ENCODE data around the gene TBL1X.

TBL1X gene

DNA sequence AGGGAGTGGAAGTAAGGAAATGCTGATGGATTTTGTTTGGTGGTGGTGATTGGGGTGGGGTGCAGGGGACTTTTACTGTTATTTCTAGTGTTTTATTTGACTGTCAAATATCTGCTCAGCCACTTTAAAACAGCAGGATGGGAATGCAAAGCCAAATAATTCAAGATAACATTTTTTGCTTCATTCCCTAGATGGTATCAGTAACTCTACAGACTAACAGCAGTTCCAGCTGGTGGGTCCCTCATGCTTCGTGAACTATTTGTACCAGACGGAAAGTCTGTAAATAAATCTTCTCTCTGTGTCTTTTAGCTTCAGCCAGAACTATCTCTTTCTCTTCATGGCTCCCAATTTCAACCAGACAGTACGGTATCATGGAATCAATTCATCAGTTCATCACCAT, 273.3 kb downstream of the TBL1X start:
- H3K4me3 ChIP-seq (ENCODE audit: low read depth, low read length), result no peak overlapping the region
- peak; percentile 9 for DNase-seq (ENCODE audit: low read depth)
- TF ChIP-seq, protein P1, sequence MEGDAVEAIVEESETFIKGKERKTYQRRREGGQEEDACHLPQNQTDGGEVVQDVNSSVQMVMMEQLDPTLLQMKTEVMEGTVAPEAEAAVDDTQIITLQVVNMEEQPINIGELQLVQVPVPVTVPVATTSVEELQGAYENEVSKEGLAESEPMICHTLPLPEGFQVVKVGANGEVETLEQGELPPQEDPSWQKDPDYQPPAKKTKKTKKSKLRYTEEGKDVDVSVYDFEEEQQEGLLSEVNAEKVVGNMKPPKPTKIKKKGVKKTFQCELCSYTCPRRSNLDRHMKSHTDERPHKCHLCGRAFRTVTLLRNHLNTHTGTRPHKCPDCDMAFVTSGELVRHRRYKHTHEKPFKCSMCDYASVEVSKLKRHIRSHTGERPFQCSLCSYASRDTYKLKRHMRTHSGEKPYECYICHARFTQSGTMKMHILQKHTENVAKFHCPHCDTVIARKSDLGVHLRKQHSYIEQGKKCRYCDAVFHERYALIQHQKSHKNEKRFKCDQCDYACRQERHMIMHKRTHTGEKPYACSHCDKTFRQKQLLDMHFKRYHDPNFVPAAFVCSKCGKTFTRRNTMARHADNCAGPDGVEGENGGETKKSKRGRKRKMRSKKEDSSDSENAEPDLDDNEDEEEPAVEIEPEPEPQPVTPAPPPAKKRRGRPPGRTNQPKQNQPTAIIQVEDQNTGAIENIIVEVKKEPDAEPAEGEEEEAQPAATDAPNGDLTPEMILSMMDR (conservative IDR thresholded peaks at IDR 0.05; ENCODE audit: low read depth, low read length), result no peak

DNA sequence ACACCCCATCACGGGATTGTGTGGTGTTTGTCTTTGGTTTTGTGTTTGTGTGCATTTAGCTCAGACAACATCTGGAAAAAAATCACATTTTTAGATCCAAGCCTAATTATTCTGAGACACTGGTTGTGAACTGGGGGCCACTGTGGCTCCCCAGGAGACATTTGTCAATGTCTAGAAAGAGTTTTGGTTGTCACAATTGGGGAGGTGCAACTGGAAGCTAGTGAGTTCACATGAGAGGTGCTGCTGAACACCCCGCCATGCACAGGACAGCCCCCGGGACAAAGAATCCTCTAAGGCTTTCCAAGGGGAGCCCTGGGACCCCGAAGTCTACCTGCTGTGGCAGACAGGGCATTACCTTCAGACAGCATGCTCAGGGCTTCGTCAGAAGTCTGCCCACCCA, 274.3 kb downstream of the TBL1X start:
- no peak overlapping the region for H3K4me3 ChIP-seq (ENCODE audit: low read depth, low read length)
- DNase-seq (ENCODE audit: low read depth), result no peak
- TF ChIP-seq, protein P1 (conservative IDR thresholded peaks at IDR 0.05; ENCODE audit: low read depth, low read length), result no peak

DNA sequence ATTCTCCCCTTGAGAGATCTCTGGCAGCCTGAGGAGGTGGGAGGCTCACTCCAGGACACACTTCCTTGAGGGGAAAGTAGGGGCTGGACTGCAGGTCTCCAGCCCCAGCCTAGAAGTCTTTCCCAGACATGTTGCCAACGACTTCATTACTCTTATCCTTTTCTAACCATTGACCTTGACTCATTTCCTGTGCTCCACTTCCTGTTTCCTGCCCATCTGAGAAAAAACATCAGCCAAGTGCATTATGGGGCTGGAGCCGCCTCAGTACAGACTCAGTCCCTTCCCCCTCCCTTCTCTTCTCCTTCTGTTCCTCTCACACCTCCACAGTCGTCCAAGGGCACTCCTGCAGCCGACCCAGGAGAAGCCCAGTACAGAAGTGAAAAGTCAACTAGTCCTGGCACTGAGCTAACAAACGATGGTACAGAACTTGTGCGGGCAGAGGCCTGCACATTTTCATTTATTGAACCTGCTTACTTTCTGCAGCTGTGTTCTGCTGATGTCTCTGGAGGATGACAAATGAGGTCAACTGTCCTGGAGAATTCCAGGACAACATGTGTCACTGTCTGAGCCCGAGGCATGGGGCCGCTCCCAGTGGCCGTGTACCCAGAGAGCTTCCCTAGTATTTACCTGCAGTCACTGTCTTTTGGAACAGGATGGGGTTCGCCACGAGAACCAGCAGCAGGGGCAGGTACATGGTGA, 280.7 kb downstream of the TBL1X start:
- no peak overlapping the region for H3K4me3 ChIP-seq (ENCODE audit: low read depth, low read length)
- DNase-seq (ENCODE audit: low read depth), result peak; percentile 20
- TF ChIP-seq, protein P1 (conservative IDR thresholded peaks at IDR 0.05; ENCODE audit: low read depth, low read length), result no peak

DNA sequence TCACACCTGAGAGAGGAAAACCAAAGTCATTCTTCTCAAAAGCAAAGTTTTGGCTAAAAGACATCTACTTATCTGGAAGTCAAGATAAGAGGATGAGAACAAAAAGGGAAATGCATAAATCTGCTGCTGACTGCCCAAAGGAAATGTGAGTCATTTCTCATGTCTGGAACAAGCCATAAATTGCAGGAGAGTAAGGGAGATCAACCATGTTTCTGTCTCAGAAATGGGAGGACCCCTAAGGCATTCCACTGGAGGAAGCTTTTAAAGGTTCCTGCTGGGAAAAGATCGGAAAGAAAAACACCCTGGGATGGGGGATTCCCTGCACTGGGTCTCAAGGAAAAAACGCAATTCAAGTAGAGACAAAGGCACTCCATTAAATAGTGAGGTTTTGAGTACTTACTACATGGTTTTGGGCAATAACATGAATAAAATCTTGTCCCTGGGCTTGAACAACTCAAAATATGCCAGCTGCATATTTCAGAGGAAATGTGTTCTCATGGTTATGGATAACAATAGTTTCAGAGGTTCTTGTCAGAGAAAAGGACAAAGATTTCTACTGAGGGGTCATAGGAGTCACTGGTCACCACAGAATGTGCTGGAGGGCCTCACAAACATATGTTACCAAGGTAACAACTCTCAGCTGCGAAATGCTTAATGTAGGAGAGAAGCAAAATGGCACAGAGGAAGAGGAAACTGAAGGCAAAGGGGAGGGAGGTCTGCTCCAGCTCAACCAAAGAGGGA, 281.5 kb downstream of the TBL1X start:
- DNase-seq (ENCODE audit: low read depth), result peak; percentile 69
- TF ChIP-seq, protein P1 (conservative IDR thresholded peaks at IDR 0.05; ENCODE audit: low read depth, low read length), result no peak
- no peak overlapping the region for H3K4me3 ChIP-seq (ENCODE audit: low read depth, low read length)

- TF ChIP-seq, protein P1 (conservative IDR thresholded peaks at IDR 0.05; ENCODE audit: low read depth, low read length), result no peak
- no peak overlapping the region for H3K4me3 ChIP-seq (ENCODE audit: low read depth, low read length)
- DNase-seq (ENCODE audit: low read depth), result no peak
Measured at GRCh38 chrX:9747644-9748043, 282.8 kb downstream of the TBL1X start.

DNA sequence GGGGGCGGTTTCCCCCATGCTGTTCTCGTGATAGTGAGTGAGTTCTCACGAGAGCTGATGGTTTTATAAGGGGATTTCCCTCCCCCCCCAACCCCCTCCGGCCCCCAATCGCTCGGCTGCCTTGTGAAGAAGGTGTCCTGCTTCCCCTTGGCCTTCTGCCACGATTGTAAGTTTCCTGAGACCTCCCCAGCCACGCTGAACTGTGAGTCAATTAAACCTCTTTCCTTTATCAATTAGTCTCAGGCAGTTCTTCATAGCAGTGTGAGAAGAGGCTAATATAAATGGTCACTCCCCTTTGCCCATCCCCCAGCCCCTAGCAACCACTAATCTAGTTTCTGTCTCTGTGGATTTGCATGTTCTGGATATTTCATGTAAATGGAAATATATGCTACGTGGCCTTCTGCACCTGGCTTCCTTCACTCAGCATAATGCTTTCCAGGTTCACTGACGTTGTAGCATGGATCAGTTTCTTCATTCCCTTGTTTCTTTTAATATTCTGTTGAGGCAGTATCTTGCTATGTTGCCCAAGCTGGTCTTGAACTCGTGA, 284.4 kb downstream of the TBL1X start:
- TF ChIP-seq, protein P1 (conservative IDR thresholded peaks at IDR 0.05; ENCODE audit: low read depth, low read length), result no peak
- DNase-seq (ENCODE audit: low read depth), result no peak

More for the DNA sequence above, 284.4 kb downstream of the TBL1X start:
- no peak overlapping the region for H3K4me3 ChIP-seq (ENCODE audit: low read depth, low read length)

Measured in choroid plexus epithelial cell (primary cell).